Type B pancreatic cell (in vitro differentiated cells): Measurements from ENCODE around the gene KRT3. TPM values are rescaled to one million over a fixed set of nuclear protein-coding genes. Genes with fewer than 3 reads are reported as not detected.

Source experiments
- DNase-seq: peaks from one replicate; pipeline ENCODE4 v3.0.0; 2021; ENCODE audit warnings: mixed read lengths; ENCODE audit not compliant: unreplicated experiment; ENCODE audit errors: extremely low spot score
- H3K27ac Mint-ChIP-seq: 2 replicates; pipeline ENCODE4 v1.8.0; 2021; ENCODE audit warnings: mild to moderate bottlenecking, mixed read lengths
- H3K27me3 Mint-ChIP-seq: 2 replicates; pipeline ENCODE4 v1.8.0; 2021; ENCODE audit warnings: mixed read lengths
- H3K36me3 Mint-ChIP-seq: 2 replicates; pipeline ENCODE4 v1.8.0; 2021; ENCODE audit warnings: mixed read lengths
- H3K4me1 Mint-ChIP-seq: one replicate; pipeline ENCODE4 v1.8.0; 2021; ENCODE audit warnings: mixed read lengths; ENCODE audit not compliant: unreplicated experiment
- H3K4me3 Mint-ChIP-seq: 2 replicates; pipeline ENCODE4 v1.8.0; 2021; ENCODE audit warnings: mild to moderate bottlenecking, mixed read lengths
- H3K9me3 Mint-ChIP-seq: 2 replicates; pipeline ENCODE4 v1.8.0; 2021; ENCODE audit warnings: mixed read lengths
- total RNA-seq: library from RNA; stranded (reverse); gene quantifications from 2 replicates; pipeline ENCODE4 v1.2.1, GENCODE V29; 2021; ENCODE audit warnings: low replicate concordance
- TF ChIP-seq, protein P1 (sequence below): fragments of 200-600 bp; sonication (generic); conservative IDR thresholded peaks from 2 replicates; pipeline ENCODE4 v1.5.0; 2021; ENCODE audit warnings: antibody characterized with exemption, mild to moderate bottlenecking

KRT3 gene
- total RNA-seq, 1 donor from 2014 or later, result 0.68 TPM

DNA sequence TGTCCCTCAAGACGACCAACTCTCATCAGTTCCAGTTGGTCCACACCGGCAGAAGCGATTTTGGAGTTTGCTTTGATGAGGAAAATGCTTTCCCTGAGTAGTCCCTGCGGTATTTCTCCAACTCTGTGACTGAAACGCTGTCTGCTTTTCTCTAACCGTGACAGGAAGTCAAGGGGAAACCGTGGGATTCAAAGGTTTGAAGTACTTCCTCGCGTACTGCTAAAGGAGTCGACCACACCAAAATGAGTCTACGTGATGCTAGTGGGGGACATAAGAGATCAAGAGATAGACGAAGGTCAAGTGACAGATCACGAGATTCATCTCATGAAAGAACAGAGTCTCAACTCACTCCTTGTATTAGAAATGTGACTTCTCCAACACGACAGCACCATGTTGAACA, 47.3 kb downstream of the KRT3 start:
- Mint-ChIP-seq H3K4me3 (no peak overlapping the region), H3K27ac (no peak overlapping the region), H3K4me1 (no peaks in the 10 kb centered on the region), H3K27me3 (peaks cover 74% of the 10 kb centered on the region), H3K9me3 (no peaks in the 10 kb centered on the region), H3K36me3 (no peaks in the 10 kb centered on the region)
- TF ChIP-seq, protein P1, sequence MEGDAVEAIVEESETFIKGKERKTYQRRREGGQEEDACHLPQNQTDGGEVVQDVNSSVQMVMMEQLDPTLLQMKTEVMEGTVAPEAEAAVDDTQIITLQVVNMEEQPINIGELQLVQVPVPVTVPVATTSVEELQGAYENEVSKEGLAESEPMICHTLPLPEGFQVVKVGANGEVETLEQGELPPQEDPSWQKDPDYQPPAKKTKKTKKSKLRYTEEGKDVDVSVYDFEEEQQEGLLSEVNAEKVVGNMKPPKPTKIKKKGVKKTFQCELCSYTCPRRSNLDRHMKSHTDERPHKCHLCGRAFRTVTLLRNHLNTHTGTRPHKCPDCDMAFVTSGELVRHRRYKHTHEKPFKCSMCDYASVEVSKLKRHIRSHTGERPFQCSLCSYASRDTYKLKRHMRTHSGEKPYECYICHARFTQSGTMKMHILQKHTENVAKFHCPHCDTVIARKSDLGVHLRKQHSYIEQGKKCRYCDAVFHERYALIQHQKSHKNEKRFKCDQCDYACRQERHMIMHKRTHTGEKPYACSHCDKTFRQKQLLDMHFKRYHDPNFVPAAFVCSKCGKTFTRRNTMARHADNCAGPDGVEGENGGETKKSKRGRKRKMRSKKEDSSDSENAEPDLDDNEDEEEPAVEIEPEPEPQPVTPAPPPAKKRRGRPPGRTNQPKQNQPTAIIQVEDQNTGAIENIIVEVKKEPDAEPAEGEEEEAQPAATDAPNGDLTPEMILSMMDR, result no peak
- no peak for DNase-seq

DNA sequence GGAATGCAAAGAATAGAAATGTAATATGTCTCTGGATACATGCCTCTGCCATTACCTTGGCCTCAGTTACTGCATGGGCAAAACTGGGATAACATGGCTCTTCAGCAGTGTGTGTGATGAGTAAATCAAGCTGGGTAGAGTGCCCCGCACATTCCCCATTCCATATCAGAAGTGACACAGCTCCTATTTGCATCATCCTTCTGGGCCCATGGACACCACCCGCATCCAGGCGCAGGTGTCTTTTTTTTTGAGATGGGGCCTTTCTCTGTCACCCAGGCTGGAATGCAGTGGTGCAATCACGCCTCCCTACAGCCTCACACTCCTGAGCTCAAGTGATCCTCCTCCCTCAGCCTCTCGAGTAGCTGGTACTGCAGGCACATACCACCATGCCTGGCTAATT, 50.4 kb downstream of the KRT3 start:
- Mint-ChIP-seq H3K9me3 (no peaks in the 10 kb centered on the region), H3K27ac (no peak overlapping the region), H3K36me3 (no peaks in the 10 kb centered on the region), H3K27me3 (peaks cover 65% of the 10 kb centered on the region), H3K4me3 (no peak overlapping the region), H3K4me1 (no peaks in the 10 kb centered on the region)
- TF ChIP-seq, protein P1, result no peak
- no peak for DNase-seq

DNA sequence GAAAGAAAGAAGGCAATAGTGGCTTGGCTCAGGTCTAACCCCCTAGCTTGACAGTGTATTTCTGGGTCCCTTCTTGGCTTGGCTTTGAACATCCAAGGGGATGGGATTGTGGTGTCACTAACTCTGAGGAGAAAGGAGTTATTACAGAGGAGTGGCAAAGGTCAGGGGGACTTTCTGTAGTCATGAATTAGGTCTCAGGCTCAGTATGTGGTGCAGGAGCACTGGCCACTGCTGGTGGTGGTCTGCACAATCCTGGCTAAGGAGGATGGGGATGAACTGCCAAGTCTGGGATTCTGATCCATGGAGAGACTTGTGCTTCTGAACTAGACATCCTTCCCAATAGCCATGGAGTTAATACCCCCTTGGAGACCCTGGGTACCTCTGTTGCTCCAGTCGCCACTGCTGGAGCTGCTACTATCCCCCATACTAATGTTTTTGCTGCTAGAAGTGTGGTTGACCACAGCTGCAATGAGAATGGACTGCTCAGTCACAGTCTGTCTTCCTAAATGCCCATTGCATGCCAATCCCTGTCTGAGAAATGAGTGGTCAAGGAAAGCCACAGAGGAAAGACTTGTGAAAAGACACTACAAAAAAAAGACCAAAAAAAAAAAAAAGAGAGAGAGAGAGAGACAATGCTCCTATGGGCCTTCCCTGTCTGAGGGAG, 51.3 kb downstream of the KRT3 start:
- no peak overlapping the region for H3K27ac Mint-ChIP-seq
- H3K27me3 Mint-ChIP-seq, result peaks cover 66% of the 10 kb centered on the region
- TF ChIP-seq, protein P1, result no peak
- DNase-seq, result no peak
- no peaks in the 10 kb centered on the region for H3K4me1 Mint-ChIP-seq
- no peaks in the 10 kb centered on the region for H3K36me3 Mint-ChIP-seq
- no peak overlapping the region for H3K4me3 Mint-ChIP-seq
- H3K9me3 Mint-ChIP-seq, result no peaks in the 10 kb centered on the region

DNA sequence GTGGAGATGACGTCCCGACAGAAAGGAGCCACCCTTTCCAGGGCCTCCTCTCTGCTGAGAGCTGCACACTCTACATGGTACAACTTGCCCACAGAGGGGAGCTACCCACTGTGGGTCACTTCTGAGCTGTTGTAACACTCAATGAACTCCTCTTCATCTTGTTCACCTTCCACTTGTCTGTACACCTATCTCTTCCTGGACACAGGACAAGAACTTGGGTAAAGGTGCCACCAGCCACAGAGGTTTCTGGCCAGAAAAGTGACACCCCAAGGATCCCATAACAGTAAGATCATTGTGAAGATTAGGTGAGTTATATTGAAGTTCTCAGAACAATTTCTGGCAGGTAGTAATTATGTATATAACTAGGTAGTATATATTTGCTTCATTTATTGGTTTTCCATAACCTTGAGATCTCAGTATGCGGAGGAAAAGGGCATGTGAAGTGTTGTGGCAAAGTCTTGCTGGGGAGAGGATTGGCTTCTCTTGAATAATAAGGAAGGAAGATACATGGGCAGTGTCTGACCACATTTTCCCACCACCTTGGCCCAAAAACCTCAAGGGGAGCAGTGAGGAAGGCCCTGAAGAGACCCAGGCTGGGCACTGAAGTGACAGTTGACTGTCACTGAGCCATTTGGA, 53.0 kb downstream of the KRT3 start:
- TF ChIP-seq, protein P1, result no peak
- H3K4me3 Mint-ChIP-seq, result no peak overlapping the region
- H3K9me3 Mint-ChIP-seq, result no peaks in the 10 kb centered on the region
- H3K36me3 Mint-ChIP-seq, result no peaks in the 10 kb centered on the region
- no peak for DNase-seq
- H3K4me1 Mint-ChIP-seq, result no peaks in the 10 kb centered on the region
- H3K27ac Mint-ChIP-seq, result no peak overlapping the region
- H3K27me3 Mint-ChIP-seq, result peaks cover 55% of the 10 kb centered on the region

DNA sequence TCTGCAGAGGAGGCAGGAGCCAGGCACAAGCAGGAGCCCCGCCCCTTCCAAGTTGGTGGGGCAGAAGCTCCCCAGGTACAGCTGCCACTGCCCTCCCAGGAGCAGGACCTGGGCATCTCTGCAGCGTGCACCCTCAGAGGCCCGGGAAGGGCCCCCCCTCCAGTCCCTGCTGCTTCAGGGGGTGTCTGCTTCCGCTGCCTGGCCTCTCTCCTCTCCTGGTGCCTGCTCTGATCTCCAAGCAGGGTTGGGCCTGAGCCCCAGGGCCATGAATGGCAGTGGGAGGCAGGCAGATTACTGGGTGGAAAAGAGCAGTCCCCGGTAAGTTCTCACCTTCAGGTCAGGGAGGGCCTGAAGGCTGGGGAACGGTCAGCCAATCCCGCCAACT, 53.7 kb downstream of the KRT3 start:
- no peaks in the 10 kb centered on the region for H3K4me1 Mint-ChIP-seq
- no peaks in the 10 kb centered on the region for H3K9me3 Mint-ChIP-seq
- no peak for DNase-seq
- H3K36me3 Mint-ChIP-seq, result no peaks in the 10 kb centered on the region
- TF ChIP-seq, protein P1, result no peak
- no peak overlapping the region for H3K27ac Mint-ChIP-seq
- no peak overlapping the region for H3K4me3 Mint-ChIP-seq
- peaks cover 55% of the 10 kb centered on the region for H3K27me3 Mint-ChIP-seq
